Measurements from ENCODE around the gene SEMA5A.

SEMA5A gene

DNA sequence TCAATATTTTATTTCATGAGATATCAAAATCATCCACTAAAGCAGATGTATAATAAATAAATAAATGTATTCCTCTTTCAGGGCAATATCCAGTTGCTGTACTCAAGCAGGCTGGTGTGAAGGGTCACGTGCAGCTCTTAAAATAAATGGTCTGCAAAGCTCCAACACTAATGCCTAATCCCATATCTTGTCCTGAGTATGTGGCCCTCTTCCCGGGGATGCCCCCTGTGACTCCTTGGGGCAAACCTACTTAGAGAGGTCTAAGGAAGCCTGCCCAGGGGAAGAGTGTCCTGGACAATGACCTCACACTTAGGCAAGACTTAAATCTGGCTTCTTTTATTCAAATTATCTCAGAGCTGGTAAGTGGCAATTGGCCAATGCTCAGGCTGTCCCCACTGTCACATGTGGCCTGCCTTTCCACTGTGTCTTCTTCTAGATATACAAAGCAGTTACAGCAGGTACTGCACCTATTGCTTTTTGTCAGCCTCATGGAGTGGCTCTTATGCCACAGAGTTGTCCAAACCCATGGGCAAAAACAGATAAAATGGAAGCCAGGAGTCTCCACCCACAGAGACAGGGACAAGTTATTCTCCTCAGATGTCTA is 55.3 kb downstream of the SEMA5A start:
- H3K9ac ChIP-seq (ENCODE audit: insufficient read length, low read depth), result no peak overlapping the region

DNA sequence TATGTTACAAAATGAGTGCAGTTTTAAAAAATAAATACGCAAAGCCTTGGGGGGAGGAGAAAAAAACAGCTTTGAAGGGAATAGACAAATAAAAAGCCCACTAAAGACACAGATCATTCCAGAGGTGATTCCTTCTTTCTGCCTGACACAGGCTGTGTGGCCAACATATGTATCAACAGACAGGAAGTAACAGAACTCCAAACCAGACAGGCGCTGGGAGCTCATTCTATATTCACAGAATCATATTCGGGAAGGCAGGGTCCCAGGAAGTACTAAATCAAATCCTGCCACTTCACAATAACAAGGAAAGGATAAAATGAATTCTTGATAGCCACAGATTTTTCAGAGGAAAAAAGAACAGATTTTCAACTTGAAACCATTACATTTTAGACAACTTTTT is 62.1 kb downstream of the SEMA5A start:
- no peak for DNase-seq (ENCODE audit: low read depth, low spot score)
- Histone ChIP-seq H3K27me3 (ENCODE audit: insufficient read depth, insufficient read length) (no peaks in the 10 kb centered on the region), H3K9ac (ENCODE audit: insufficient read length, low read depth) (no peak overlapping the region), H3K36me3 (ENCODE audit: insufficient read depth, insufficient read length, low read length) (no peaks in the 10 kb centered on the region), H3K4me1 (ENCODE audit: insufficient read depth, insufficient read length) (no peaks in the 10 kb centered on the region), H3K9me3 (ENCODE audit: insufficient read depth, low read length) (peaks cover 7% of the 10 kb centered on the region; the same call in 1 of the 2 replicates), H3K4me3 (ENCODE audit: insufficient read length, low read depth) (no peak overlapping the region)
- TF ChIP-seq ZNF274 (IDR thresholded peaks at IDR 0.05; ENCODE audit: low read depth, low read length), result no peak

More for the DNA sequence above, 55.3 kb downstream of the SEMA5A start:
- no peaks in the 10 kb centered on the region for H3K27me3 ChIP-seq (ENCODE audit: insufficient read depth, insufficient read length)
- no peak overlapping the region for H3K4me3 ChIP-seq (ENCODE audit: insufficient read length, low read depth)
- TF ChIP-seq ZNF274 (IDR thresholded peaks at IDR 0.05; ENCODE audit: low read depth, low read length), result no peak
- TF ChIP-seq SUZ12 (IDR thresholded peaks at IDR 0.05; ENCODE audit: extremely low read depth, insufficient read depth, insufficient read length), result no peak
- no peak for TF ChIP-seq YY1 (IDR thresholded peaks at IDR 0.05; ENCODE audit: insufficient read depth, insufficient read length)
- peaks cover 2% of the 10 kb centered on the region for H3K4me1 ChIP-seq (ENCODE audit: insufficient read depth, insufficient read length)
- H3K36me3 ChIP-seq (ENCODE audit: insufficient read depth, insufficient read length, low read length), result no peaks in the 10 kb centered on the region
- H3K9me3 ChIP-seq (ENCODE audit: insufficient read depth, low read length), result no peaks in the 10 kb centered on the region
- DNase-seq (ENCODE audit: low read depth, low spot score), result no peak

DNA sequence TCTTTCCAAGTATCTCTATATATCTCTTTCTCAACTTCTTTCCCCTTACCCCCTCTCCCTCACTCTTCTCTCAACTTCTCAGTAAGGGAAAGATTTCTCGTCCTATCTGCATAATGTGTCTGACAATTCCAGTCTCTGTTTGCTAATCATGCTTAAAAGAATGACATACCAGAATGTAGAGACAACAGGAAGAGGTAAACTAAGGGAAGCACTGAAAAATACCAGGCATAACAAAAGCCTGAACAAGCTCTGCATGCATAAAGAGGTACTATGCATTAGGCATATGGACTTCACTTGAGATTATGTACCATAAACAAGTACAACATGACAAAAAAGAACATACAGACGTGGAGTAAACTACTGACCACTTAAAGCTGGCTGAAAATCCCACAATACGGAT is 62.6 kb downstream of the SEMA5A start:
- no peaks in the 10 kb centered on the region for H3K36me3 ChIP-seq (ENCODE audit: insufficient read depth, insufficient read length, low read length)

DNA sequence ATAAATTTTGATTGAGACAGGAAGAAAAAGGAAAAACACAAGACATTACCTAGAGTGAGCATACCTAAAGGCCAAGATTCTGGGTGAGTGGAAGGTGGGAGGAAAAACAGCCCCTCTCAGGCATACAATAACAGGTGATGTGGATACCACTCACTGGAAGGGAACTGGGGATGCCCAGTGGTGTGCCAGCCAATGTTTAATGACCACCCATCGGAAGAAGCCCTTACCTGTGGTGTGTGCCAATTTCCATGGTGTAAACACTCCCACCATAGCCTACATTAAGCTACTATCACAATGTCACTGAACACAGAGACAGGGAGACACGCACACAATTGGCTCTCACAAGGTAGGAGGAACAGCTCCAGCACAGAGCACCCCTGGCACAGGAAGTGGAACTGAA is 63.5 kb downstream of the SEMA5A start:
- Histone ChIP-seq H3K4me3 (ENCODE audit: insufficient read length, low read depth) (no peak overlapping the region), H3K36me3 (ENCODE audit: insufficient read depth, insufficient read length, low read length) (no peaks in the 10 kb centered on the region), H3K9ac (ENCODE audit: insufficient read length, low read depth) (no peak overlapping the region), H3K9me3 (ENCODE audit: insufficient read depth, low read length) (peaks cover 18% of the 10 kb centered on the region; the same call in 1 of the 2 replicates), H3K27me3 (ENCODE audit: insufficient read depth, insufficient read length) (no peaks in the 10 kb centered on the region), H3K4me1 (ENCODE audit: insufficient read depth, insufficient read length) (no peaks in the 10 kb centered on the region)
- TF ChIP-seq SUZ12 (IDR thresholded peaks at IDR 0.05; ENCODE audit: extremely low read depth, insufficient read depth, insufficient read length), result no peak
- DNase-seq (ENCODE audit: low read depth, low spot score), result no peak

More for the DNA sequence above, 62.6 kb downstream of the SEMA5A start:
- no peak for DNase-seq (ENCODE audit: low read depth, low spot score)
- Histone ChIP-seq H3K4me3 (ENCODE audit: insufficient read length, low read depth) (no peak overlapping the region), H3K9ac (ENCODE audit: insufficient read length, low read depth) (no peak overlapping the region), H3K27me3 (ENCODE audit: insufficient read depth, insufficient read length) (no peaks in the 10 kb centered on the region), H3K9me3 (ENCODE audit: insufficient read depth, low read length) (peaks cover 10% of the 10 kb centered on the region; the same call in 1 of the 2 replicates), H3K4me1 (ENCODE audit: insufficient read depth, insufficient read length) (no peaks in the 10 kb centered on the region)
- TF ChIP-seq ZNF274 (IDR thresholded peaks at IDR 0.05; ENCODE audit: low read depth, low read length), result no peak
- TF ChIP-seq YY1 (IDR thresholded peaks at IDR 0.05; ENCODE audit: insufficient read depth, insufficient read length), result no peak

DNA sequence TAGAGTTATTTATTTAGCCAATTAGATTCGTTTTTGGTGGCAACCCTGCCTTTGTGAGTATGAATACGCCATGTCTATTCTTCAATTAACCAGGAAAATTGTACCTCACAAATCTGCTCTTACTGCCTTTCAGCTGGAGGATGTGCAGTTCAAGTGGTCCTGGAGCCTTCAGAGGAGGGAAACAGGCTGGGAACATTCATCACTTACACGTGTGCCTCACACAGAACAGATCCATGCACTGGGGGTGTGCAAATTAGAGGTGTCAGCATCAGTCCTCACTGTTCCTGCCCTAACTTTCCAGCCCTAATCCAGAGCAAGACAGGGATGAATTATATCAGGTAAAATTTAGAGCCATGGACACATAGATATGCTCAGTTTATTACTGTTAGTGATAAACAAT is 65.4 kb downstream of the SEMA5A start:
- H3K4me3 ChIP-seq (ENCODE audit: insufficient read length, low read depth), result no peak overlapping the region
- peaks cover 21% of the 10 kb centered on the region; the same call in 1 of the 2 replicates for H3K9me3 ChIP-seq (ENCODE audit: insufficient read depth, low read length)
- no peaks in the 10 kb centered on the region for H3K4me1 ChIP-seq (ENCODE audit: insufficient read depth, insufficient read length)
- no peaks in the 10 kb centered on the region for H3K36me3 ChIP-seq (ENCODE audit: insufficient read depth, insufficient read length, low read length)
- no peak overlapping the region for H3K9ac ChIP-seq (ENCODE audit: insufficient read length, low read depth)
- no peak for DNase-seq (ENCODE audit: low read depth, low spot score)
- TF ChIP-seq ZNF274 (IDR thresholded peaks at IDR 0.05; ENCODE audit: low read depth, low read length), result no peak
- H3K27me3 ChIP-seq (ENCODE audit: insufficient read depth, insufficient read length), result no peaks in the 10 kb centered on the region

DNA sequence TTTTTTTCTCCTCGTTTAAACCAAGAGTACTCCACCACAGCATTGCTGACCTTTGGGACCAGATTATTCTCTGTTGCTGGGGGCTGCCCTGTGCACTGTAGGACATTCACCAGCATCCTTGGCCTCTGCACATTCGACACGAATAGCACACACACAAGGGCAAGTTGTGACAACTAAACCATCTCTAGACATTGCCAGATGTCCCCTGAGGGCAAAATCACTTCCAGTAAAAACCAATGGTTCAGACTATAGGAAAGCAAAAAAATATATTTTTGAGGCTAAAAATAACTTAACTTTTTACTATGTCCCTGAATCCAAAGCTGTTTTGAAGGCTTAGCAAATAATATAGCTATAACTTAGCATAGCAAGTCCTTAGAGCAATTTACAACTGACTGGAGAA is 65.9 kb downstream of the SEMA5A start:
- no peak for TF ChIP-seq YY1 (IDR thresholded peaks at IDR 0.05; ENCODE audit: insufficient read depth, insufficient read length)
- no peak for TF ChIP-seq ZNF274 (IDR thresholded peaks at IDR 0.05; ENCODE audit: low read depth, low read length)
- H3K9me3 ChIP-seq (ENCODE audit: insufficient read depth, low read length), result peaks cover 21% of the 10 kb centered on the region; the same call in 1 of the 2 replicates

DNA sequence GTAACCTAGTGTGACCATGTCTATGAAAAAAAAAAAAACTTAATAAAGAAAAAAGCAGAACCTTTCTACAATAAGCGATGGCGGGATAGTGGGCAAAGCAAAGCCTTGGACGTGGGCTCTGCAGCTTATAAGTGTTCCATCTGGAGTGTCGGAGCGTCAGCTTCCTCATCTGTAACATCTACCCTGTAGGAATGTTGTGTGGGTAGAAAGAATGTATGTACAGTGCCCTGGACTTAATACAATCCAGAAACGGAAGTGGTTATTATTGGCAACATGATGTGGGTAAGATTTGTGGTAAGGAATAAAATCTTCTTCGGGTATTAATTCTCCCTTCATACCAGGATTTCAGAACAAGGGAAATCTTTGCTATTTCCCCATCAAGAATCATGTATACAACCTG is 66.5 kb downstream of the SEMA5A start:
- TF ChIP-seq SUZ12 (IDR thresholded peaks at IDR 0.05; ENCODE audit: extremely low read depth, insufficient read depth, insufficient read length) (no peak), ZNF274 (IDR thresholded peaks at IDR 0.05; ENCODE audit: low read depth, low read length) (no peak), YY1 (IDR thresholded peaks at IDR 0.05; ENCODE audit: insufficient read depth, insufficient read length) (no peak)
- Histone ChIP-seq H3K9ac (ENCODE audit: insufficient read length, low read depth) (no peak overlapping the region), H3K4me1 (ENCODE audit: insufficient read depth, insufficient read length) (no peaks in the 10 kb centered on the region), H3K36me3 (ENCODE audit: insufficient read depth, insufficient read length, low read length) (no peaks in the 10 kb centered on the region), H3K9me3 (ENCODE audit: insufficient read depth, low read length) (peaks cover 21% of the 10 kb centered on the region; the same call in 1 of the 2 replicates), H3K4me3 (ENCODE audit: insufficient read length, low read depth) (no peak overlapping the region), H3K27me3 (ENCODE audit: insufficient read depth, insufficient read length) (no peaks in the 10 kb centered on the region)
- no peak for DNase-seq (ENCODE audit: low read depth, low spot score)

More for the DNA sequence above, 65.9 kb downstream of the SEMA5A start:
- Histone ChIP-seq H3K4me3 (ENCODE audit: insufficient read length, low read depth) (no peak overlapping the region), H3K9ac (ENCODE audit: insufficient read length, low read depth) (no peak overlapping the region), H3K27me3 (ENCODE audit: insufficient read depth, insufficient read length) (no peaks in the 10 kb centered on the region), H3K36me3 (ENCODE audit: insufficient read depth, insufficient read length, low read length) (no peaks in the 10 kb centered on the region), H3K4me1 (ENCODE audit: insufficient read depth, insufficient read length) (no peaks in the 10 kb centered on the region)
- no peak for DNase-seq (ENCODE audit: low read depth, low spot score)

DNA sequence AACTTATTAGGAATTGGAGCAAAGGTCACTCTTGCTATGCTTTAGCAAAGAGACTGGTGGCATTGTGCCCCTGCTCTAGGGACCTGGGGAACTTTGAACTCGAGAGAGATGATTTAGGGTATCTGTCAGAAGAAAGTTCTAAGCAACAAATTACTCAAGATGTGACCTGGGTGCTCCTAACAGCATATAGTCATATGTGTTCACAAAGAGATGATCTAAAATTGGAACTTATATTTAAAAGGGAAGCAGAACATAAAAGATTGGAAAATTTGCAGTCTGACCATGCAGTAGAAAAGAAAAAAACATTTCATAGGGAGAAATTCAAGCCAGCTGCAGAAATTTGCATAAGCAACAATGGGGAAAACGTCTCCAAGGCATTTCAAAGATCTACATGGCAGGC is 68.3 kb downstream of the SEMA5A start:
- no peaks in the 10 kb centered on the region for H3K27me3 ChIP-seq (ENCODE audit: insufficient read depth, insufficient read length)
- H3K9me3 ChIP-seq (ENCODE audit: insufficient read depth, low read length), result peaks cover 20% of the 10 kb centered on the region; the same call in 1 of the 2 replicates
- no peak for DNase-seq (ENCODE audit: low read depth, low spot score)
- H3K9ac ChIP-seq (ENCODE audit: insufficient read length, low read depth), result no peak overlapping the region
- no peaks in the 10 kb centered on the region for H3K36me3 ChIP-seq (ENCODE audit: insufficient read depth, insufficient read length, low read length)
- no peak overlapping the region for H3K4me3 ChIP-seq (ENCODE audit: insufficient read length, low read depth)
- TF ChIP-seq YY1 (IDR thresholded peaks at IDR 0.05; ENCODE audit: insufficient read depth, insufficient read length), result no peak
- TF ChIP-seq SUZ12 (IDR thresholded peaks at IDR 0.05; ENCODE audit: extremely low read depth, insufficient read depth, insufficient read length), result no peak
- TF ChIP-seq ZNF274 (IDR thresholded peaks at IDR 0.05; ENCODE audit: low read depth, low read length), result no peak
- no peaks in the 10 kb centered on the region for H3K4me1 ChIP-seq (ENCODE audit: insufficient read depth, insufficient read length)

All from NT2/D1 (cell line).